CD4-positive, alpha-beta T cell treated with Interferon gamma for 1 hour (primary cell): ENCODE results near the gene PLEKHN1.
"Not testable (repeated sequence)": the region's sequence is repeated elsewhere in the genome, so short reads cannot be mapped to it uniquely, and the experiment has no call there.

Experiments
- DNase-seq: peaks from one replicate; pipeline ENCODE4 v3.0.0-alpha.2; 2020

Gene PLEKHN1

DNA sequence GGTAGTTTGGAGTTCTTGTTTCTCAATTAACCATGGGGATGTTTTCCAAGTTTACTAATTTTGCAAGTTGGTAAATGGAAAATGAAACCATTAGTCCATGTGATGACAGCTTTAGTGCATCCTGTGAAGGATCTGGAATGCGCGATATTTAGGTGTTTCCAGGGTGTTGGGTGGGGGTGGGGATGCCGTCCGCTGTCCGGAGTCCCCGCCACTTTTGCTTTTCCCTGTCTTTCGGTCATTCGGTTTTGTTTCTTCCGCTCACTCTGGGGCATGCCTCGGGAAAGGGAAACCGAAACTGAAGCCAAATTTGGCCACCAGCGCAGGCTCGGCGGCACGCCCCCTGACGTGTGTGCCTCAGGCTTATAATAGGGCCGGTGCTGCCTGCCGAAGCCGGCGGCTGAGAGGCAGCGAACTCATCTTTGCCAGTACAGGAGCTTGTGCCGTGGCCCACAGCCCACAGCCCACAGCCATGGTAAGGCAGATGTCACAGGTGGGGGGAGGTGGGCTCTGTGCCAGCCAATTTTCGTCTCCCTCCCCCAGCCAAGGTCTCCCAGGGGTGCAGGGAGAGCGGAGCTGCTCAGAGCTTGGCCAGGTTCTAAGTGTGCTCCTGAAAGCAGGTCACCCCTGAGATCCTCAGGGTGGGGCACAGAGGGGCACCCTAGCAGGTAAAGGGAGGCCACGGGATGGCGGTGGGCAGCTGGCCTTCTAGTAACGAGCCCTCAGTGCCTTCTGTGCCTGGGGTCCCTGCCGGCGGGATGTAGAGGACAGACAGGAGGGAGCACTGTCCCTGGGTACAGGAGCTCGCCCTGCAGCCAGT, 47.0 kb downstream of the PLEKHN1 start, which contains the start of gene ISG15:
TSS of gene ISG15 (plus strand) at position 393 of the 817 bp plus-strand sequence. CDS start at position 470, 77 bp downstream.
- peak; percentile 90 for DNase-seq

DNA sequence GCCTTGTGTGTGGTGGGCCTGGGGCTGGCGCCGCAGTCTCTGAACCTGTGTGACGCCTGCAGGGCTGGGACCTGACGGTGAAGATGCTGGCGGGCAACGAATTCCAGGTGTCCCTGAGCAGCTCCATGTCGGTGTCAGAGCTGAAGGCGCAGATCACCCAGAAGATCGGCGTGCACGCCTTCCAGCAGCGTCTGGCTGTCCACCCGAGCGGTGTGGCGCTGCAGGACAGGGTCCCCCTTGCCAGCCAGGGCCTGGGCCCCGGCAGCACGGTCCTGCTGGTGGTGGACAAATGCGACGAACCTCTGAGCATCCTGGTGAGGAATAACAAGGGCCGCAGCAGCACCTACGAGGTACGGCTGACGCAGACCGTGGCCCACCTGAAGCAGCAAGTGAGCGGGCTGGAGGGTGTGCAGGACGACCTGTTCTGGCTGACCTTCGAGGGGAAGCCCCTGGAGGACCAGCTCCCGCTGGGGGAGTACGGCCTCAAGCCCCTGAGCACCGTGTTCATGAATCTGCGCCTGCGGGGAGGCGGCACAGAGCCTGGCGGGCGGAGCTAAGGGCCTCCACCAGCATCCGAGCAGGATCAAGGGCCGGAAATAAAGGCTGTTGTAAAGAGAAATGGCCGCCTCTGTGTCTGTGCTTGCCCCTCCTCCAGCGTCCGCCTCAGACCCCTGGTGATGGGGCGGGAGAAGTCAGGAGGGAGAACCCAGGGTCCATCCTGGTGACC, 47.8 kb downstream of the PLEKHN1 start:
- DNase-seq = no peak

DNA sequence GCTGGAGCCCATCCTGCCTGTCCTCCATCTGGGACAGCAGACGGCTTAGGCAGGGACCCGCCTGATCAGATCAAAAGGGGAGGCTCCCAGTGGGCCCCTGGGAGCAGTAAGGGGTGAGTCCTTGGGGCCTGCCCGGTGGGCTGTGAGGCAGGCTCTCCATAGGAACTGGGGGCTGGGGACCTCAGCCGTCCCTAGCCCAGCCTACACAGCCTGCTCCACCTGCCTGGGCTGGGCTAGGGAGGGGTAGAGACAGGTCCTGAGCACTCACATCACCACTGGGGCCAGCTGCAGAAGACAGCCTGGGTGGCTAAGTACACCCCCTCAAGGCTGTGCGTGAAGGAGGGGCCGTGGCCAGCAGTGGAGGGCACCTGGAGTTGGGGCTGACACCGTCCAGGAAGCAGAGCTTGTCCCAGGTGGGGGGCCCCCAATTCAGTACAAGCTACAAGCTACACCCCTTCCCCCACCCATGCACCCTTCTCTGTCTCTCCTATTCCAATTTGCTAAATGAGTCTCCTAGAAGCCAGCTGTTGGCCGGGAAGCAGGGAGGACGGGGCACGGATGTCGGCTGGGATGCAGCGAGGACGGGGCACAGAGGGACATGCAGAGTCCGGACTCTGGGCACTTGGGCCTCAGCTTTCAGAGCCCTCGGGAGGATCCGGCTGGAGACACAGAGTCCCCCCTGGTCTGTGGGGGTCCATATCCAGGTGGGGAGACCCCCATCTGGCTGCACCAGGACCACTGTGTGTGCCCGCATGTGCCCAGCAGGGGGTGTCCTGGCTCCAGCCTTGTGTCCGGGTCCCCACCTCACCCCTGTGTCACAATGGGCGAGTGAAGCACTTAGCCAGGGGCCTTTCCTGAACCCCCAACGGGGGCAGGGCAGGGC, 48.8 kb downstream of the PLEKHN1 start:
- no peak for DNase-seq

DNA sequence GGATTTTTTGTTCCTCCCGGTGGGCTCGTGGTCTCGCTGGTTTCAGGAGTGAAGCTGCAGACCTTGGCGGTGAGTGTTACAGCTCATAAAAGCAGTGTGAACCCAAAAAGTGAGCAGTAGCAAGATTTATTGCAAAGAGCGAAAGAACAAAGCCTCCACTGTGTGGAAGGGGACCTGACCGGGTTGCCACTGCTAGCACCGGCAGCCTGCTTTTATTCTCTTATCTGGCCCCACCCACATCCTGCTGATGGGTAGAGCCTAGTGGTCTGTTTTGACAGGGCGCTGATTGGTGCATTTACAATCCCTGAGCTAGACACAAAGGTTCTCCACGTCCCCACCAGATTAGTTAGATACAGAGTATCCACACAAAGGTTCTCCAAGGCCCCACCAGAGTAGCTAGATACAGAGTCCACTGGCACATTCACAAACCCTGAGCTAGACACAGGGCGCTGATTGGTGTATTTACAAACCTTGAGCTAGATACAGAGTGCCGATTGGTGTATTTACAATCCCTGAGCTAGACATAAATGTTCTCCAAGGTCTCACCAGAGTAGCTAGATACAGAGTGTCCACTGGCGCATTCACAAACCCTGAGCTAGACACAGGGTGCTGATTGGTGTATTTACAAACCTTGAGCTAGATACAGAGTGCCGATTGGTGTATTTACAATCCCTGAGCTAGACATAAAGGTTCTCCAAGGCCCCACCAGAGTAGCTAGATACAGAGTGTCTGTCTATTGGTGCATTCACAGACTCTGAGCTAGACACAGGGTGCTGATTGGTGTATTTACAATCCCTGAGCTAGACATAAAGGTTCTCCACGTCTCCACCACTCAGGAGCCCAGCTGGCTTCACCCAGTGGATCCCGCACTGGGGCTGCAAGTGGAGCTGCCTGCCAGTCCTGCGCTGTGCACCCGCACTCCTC, 51.4 kb downstream of the PLEKHN1 start:
- not testable (repeated sequence) for DNase-seq

DNA sequence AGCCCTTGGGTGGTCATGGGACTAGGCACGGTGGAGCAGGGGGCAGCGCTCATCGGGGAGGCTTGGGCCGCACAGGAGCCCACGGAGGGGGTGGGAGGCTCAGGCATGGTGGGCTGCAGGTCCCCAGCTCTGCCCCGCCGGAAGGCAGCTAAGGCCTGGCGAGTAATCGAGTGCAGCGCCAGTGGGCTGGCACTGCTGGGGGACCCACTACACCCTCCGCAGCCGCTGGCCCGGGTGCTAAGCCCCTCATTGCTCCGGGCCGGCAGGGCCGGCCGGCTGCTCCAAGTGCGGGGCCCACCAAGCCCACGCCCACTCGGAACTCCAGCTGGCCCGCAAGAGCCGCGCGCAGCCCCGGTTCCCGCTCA, 52.0 kb downstream of the PLEKHN1 start:
- DNase-seq = not testable (repeated sequence)

DNA sequence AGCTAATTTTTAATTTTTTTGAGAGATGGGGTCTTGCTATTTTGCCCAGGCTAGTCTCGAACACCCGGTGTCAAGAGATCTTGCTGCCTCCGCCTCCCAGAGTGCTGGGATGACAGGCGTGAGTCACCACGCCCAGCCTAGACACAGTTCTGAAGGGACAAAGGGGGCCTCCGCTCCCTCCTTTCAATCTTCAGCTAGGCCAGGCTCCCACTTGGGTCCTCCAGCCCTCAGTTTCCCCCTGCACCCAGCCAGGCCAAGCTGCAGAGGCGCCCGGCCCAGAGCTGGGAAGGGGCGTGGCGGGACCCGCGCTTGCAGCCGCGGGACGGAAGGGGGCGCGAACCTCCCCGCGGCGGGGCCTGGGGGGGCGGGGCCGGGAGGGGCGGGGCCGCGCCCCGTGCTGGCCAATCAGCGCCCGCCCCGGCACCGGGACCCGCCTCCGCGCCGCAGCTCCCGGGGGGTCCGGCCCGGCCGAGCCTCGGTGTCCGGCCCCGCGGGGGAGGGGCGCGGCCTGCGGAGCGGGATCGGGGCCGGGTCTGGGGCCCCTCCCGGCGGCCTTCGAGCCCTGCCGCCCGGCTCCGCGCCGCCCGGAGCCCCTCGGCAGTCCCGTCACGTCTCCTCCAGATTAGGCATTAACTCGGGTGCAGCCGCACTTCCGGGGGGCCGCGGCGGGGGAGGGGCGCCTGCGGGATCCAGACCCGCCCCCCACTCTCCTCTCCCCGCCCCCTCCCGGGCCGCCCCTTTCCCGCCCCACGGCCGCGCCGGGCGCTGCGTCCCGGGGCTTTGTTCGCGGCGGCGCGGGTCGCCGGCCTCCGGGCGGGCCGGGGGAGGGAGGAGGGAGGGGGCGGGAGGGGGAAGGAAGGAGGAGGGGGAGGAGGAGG, 53.1 kb downstream of the PLEKHN1 start:
- peak; percentile 74 for DNase-seq

DNA sequence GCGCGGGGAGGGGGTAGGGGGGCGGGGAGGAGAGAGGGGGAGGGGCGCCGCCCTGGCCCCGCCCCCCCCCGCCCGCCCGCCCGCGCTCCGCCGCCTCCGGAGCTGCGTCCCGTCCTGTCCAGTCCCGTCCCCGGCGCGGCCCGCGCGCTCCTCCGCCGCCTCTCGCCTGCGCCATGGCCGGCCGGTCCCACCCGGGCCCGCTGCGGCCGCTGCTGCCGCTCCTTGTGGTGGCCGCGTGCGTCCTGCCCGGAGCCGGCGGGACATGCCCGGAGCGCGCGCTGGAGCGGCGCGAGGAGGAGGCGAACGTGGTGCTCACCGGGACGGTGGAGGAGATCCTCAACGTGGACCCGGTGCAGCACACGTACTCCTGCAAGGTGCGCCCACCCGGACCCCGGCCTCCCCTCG, 53.7 kb downstream of the PLEKHN1 start, which contains the start of gene AGRN:
TSS of gene AGRN (plus strand) at position 121 of the 405 bp plus-strand sequence. CDS start at position 174, 53 bp downstream.
- no peak for DNase-seq

DNA sequence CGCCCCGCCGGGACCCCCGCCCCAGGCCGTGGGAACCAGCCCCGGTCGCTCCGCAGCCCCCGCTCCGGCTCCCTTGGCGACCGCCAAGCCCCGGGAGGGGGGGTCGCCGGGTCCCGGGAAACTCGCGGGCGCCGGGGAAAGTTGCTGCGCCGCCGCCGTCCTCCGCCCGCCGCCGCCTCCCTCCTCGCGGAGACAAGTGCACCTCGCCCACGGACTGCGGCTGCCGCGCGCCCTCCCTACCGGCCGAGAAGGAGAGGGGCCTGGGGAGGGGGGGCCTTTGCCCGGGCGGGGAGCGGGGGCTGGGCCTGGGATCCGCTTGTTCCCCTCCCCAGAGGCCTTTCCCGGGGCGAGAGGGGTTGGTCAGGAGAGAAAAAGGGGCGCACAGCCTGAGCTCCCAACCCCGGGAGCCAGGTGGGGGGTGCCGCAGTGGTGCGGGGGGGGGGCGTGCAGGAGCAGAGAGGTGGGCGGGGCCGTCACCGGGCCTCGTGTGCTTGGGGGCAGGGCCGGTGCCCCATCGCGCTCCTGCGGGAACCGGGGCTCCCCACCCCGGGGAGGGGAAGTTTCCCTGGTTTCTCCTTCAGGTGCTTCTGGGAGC, 54.2 kb downstream of the PLEKHN1 start:
- DNase-seq = no peak

DNA sequence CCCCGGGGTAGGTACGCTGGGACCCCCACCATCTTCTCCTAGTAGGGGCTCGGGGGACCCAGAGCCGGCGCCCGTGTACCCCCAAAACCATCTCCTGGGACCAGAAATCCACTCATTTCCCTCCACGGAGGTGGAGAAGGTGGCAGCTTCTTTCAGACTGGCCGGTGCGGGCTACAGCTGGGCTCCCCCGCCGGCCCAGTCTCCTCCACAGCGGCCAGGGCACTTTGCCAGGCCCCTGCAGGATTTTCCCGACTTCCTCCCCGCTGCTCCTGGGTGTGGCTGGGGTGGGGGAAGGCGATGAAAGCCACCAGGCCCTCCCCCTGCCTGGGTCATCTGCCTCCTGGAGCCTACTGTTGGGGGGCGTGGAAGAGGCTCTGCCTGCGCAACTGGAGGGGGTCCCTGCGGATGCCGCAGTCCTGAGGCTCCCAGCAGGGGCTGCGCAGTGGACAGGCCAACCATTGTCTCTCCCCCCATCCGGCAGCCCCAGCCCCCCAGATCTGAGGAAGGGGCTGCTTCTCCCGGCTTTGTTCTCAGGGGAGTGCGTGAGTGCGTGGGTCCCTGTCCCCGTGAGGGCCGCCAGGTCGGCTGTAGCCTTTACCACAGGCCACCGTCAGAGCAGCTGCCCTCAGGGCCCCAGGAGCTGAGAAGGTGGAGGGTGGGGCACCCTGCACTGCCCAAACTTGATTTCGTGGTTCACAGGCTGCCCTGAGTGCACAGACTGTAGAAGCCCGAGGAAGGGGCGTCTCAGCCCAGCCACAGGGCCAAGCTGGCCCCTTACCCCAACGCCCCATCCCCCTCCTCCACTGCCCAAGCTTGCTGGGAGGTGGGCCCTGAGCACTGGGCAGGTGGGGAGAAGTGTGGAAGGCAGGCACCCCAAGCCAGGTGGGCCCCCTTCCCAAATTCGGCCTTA, 55.0 kb downstream of the PLEKHN1 start:
- DNase-seq = no peak

DNA sequence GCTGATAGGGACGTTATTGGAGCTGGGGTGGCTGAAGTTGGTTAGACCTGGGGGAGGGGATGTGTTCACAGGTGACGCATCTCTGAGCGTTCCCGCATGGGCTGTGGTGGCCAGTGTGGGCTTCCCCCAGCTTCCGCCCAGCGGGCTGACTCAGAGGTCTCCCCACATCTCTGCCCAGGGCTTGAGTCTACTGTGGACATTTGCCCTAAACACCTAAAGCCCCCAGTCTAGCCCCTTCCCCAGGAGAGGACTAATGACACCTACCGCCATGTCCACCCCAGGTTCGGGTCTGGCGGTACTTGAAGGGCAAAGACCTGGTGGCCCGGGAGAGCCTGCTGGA, 55.6 kb downstream of the PLEKHN1 start:
- DNase-seq = no peak

DNA sequence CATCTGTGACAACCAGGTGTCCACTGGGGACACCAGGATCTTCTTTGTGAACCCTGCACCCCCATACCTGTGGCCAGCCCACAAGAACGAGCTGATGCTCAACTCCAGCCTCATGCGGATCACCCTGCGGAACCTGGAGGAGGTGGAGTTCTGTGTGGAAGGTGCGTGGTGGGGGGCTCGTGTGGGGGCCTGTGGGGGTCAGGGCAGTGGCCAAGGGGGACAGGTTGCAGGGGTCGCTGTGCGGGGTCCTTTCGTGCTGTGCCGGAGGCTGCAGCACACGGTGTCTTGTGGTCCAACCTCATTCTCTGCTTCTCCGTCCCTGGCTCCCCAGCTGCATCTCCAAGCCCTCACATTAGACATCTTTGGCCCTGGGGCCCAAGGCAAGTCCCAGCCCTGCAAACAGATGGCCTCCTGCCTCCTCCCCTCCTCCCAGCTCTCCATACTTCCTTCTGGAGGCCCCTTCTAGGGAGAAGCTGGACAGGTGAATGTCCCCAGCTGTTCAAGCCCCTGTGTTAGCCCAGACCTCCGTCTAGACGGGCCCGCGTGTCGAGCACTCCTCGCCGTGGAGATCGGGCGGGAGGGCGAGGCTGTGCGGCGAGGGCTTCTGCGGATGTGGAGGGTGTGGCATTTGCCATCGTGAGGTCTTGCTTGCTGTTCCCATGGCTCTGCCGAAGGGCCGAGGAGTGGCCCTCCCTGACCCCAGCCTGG, 56.2 kb downstream of the PLEKHN1 start:
- no peak for DNase-seq

DNA sequence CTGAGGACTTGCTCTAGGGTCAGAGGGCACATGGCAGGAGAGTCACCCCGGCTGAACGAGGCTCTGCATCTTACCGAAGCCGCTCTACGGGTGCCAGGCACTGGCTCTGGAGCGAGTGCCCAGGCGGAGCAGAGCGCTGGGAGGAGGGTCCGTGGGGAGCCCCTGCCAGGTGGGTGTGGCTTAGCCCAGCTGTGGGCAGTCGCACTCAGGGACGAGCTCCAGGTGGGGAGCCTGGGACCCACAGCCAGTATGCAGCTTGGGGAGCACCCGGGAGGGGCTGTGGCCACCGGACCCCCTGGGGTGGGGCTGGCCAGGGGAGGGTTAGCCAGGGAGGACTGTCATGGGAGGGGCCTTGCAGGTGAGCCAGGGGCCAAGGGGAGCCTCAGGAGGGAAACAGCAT, 57.4 kb downstream of the PLEKHN1 start:
- no peak for DNase-seq

DNA sequence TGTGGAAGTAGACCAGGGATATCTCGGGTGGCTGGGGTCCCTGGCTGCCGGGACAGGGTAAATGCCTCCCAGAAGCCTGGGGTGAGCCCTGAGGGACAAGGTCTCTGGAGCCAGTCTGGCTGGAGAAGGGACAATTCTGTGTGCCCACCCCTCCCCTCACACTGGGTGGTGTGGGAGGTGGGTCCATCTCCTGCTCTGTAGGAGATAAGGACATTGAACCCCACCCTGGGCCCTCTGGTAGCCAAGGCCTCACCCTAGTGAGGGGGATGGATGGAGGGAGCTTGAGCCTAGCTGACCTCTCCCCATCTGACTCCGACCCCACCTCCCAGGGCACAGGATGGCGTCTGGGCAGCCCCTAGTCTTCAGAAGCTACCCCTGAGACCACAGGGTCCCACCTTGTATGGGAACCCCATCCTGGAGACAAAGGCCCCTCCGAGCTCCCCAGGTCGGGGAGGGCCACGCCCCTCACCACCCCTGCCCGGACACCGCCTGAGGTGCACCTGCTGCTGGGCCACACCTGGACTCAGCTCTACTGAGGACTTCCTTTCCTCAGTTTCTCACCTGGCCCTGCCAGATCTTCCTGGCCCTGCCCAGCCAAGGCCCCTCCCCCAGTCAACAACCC, 58.0 kb downstream of the PLEKHN1 start:
- no peak for DNase-seq

DNA sequence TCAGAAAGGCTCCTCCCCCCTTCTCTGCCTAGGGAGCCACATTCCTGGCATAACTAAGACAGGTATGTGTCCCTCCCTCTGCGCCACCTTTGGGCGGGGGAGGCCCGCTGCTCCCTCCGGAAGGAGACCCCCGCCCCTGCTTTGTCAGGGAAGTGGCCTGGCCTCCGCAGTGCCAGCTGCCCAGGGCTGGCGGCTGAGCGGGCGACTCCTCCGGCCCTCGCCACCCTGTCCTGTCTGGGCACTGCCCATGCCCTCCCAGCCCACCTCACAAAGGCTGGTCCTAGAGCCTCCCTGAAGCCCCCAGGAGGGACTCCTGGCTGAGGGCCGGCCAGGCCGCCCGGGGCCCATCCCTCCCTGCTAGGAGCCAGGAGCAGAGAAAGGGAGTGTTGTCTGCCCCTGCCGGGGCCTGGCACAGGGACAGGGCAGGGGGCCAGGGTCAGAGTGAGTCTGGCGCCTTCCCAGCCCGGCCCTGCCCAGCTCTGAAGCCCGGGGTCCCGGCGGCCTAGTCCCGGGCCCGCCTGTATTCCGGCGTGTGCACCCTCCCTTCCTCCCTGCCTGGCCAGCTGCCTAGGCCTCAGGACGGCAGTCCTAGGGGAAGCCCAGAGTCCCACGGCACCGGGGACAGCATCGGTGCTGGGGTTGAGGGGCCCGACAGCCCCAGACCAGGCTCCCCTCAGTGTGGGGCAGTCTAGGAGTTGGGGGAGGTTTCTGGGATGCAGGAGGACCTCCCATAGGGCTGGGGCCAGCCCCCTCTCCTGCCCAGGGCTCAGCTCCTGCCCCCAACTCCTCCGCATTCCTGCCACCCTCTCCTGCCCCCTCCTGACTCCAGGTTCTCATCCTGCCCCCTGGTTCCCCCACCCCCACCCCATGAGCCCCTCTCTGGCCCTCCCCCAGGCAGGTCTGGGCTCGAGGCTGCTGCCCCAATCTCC, 58.8 kb downstream of the PLEKHN1 start:
- DNase-seq = no peak
